ENCODE data around the gene ZNF516. TPM values are rescaled to one million over a fixed set of nuclear protein-coding genes. Genes with fewer than 3 reads are reported as not detected.
A peak's percentile ranks its signal among the peaks of the same experiment; 100 is the strongest.
"Not testable (repeated sequence)": the region's sequence is repeated elsewhere in the genome, so short reads cannot be mapped to it uniquely, and the experiment has no call there.

Gene ZNF516
- total RNA-seq, 1 experiment from 2014 or later, result 17.4 TPM

- H3K9me3 ChIP-seq (replicated peaks), result no peaks in the 10 kb centered on the region
These were observed 15.4 kb downstream of the ZNF516 start for GRCh38 chr18:76479351-76480238.

GRCh38 chr18:76476665-76477561 is 18.1 kb downstream of the ZNF516 start:
- peak in 1 of 2 experiments; percentile 75 for DNase-seq (ENCODE audit: low read depth in 1 of 2, low spot score in 2 of 2)
- Histone ChIP-seq H3K27ac (peak overlapping the region; percentile 75), H3K27me3 (replicated peaks) (no peaks in the 10 kb centered on the region), H3K9me3 (replicated peaks) (no peaks in the 10 kb centered on the region), H3K4me1 (replicated peaks) (peaks cover 38% of the 10 kb centered on the region), H3K4me3 (peak overlapping the region; percentile 30), H3K36me3 (no peaks in the 10 kb centered on the region; the same call in 1 of the 2 replicates)

More at GRCh38 chr18:76479351-76480238, 15.4 kb downstream of the ZNF516 start:
- Histone ChIP-seq H3K4me1 (replicated peaks) (peaks cover 31% of the 10 kb centered on the region), H3K4me3 (no peak overlapping the region), H3K36me3 (no peaks in the 10 kb centered on the region; the same call in 1 of the 2 replicates), H3K27me3 (replicated peaks) (no peaks in the 10 kb centered on the region), H3K27ac (no peak overlapping the region)
- no peak for DNase-seq (ENCODE audit: low read depth in 1 of 2, low spot score in 2 of 2)

GRCh38 chr18:76475450-76476194 is 19.4 kb downstream of the ZNF516 start:
- no peak for DNase-seq (ENCODE audit: low read depth in 1 of 2, low spot score in 2 of 2)
- H3K36me3 ChIP-seq, result no peaks in the 10 kb centered on the region; the same call in 1 of the 2 replicates
- peaks cover 38% of the 10 kb centered on the region for H3K4me1 ChIP-seq (replicated peaks)
- no peaks in the 10 kb centered on the region for H3K27me3 ChIP-seq (replicated peaks)
- H3K4me3 ChIP-seq, result no peak overlapping the region
- peak overlapping the region; percentile 75 for H3K27ac ChIP-seq
- no peaks in the 10 kb centered on the region for H3K9me3 ChIP-seq (replicated peaks)

- peaks cover 40% of the 10 kb centered on the region for H3K4me1 ChIP-seq (replicated peaks)
- H3K9me3 ChIP-seq (replicated peaks), result no peaks in the 10 kb centered on the region
- no peak overlapping the region for H3K4me3 ChIP-seq
- no peaks in the 10 kb centered on the region for H3K36me3 ChIP-seq
- H3K27ac ChIP-seq, result peak overlapping the region; percentile 40; the same call in 1 of the 2 replicates
- no peak for DNase-seq (ENCODE audit: low read depth in 1 of 2, low spot score in 2 of 2)
- H3K27me3 ChIP-seq (replicated peaks), result no peaks in the 10 kb centered on the region
These were observed 20.2 kb downstream of the ZNF516 start for GRCh38 chr18:76474824-76475223.

- DNase-seq (ENCODE audit: low read depth in 1 of 2, low spot score in 2 of 2); H3K36me3 ChIP-seq; H3K27ac ChIP-seq; H3K4me3 ChIP-seq; H3K27me3 ChIP-seq (replicated peaks); H3K9me3 ChIP-seq (replicated peaks): not testable (repeated sequence)
- peaks cover 52% of the 10 kb centered on the region for H3K4me1 ChIP-seq (replicated peaks)
These were observed 21.5 kb downstream of the ZNF516 start for GRCh38 chr18:76473521-76473920.

- H3K4me1 ChIP-seq (replicated peaks), result peaks cover 52% of the 10 kb centered on the region
- no peaks in the 10 kb centered on the region for H3K9me3 ChIP-seq (replicated peaks)
- no peaks in the 10 kb centered on the region for H3K36me3 ChIP-seq
- H3K27ac ChIP-seq, result no peak overlapping the region
- no peak for DNase-seq (ENCODE audit: low read depth in 1 of 2, low spot score in 2 of 2)
- H3K27me3 ChIP-seq (replicated peaks), result no peaks in the 10 kb centered on the region
- no peak overlapping the region for H3K4me3 ChIP-seq
These were observed 22.2 kb downstream of the ZNF516 start for GRCh38 chr18:76472829-76473228.

- no peak overlapping the region for H3K27ac ChIP-seq
- DNase-seq (ENCODE audit: low read depth in 1 of 2, low spot score in 2 of 2), result no peak
- H3K9me3 ChIP-seq (replicated peaks), result no peaks in the 10 kb centered on the region
- no peaks in the 10 kb centered on the region for H3K27me3 ChIP-seq (replicated peaks)
- H3K4me3 ChIP-seq, result no peak overlapping the region
- H3K36me3 ChIP-seq, result no peaks in the 10 kb centered on the region
- H3K4me1 ChIP-seq (replicated peaks), result peaks cover 44% of the 10 kb centered on the region
These were observed 23.4 kb downstream of the ZNF516 start for GRCh38 chr18:76471593-76471992.

GRCh38 chr18:76468345-76469304 is 26.4 kb downstream of the ZNF516 start:
- H3K27ac ChIP-seq, result peak overlapping the region; percentile 45
- H3K4me1 ChIP-seq (replicated peaks), result peaks cover 17% of the 10 kb centered on the region
- peak in 1 of 2 experiments; percentile 83 for DNase-seq (ENCODE audit: low read depth in 1 of 2, low spot score in 2 of 2)
- no peaks in the 10 kb centered on the region for H3K36me3 ChIP-seq
- no peaks in the 10 kb centered on the region for H3K27me3 ChIP-seq (replicated peaks)
- H3K4me3 ChIP-seq, result no peak overlapping the region
- no peaks in the 10 kb centered on the region for H3K9me3 ChIP-seq (replicated peaks)

GRCh38 chr18:76467371-76468190 is 27.5 kb downstream of the ZNF516 start:
- Histone ChIP-seq H3K36me3 (no peaks in the 10 kb centered on the region), H3K27ac (no peak overlapping the region), H3K27me3 (replicated peaks) (no peaks in the 10 kb centered on the region), H3K9me3 (replicated peaks) (no peaks in the 10 kb centered on the region), H3K4me3 (no peak overlapping the region), H3K4me1 (replicated peaks) (peaks cover 17% of the 10 kb centered on the region)
- no peak for DNase-seq (ENCODE audit: low read depth in 1 of 2, low spot score in 2 of 2)

- Histone ChIP-seq H3K36me3 (no peaks in the 10 kb centered on the region), H3K4me3 (no peak overlapping the region), H3K4me1 (replicated peaks) (peaks cover 17% of the 10 kb centered on the region), H3K9me3 (replicated peaks) (no peaks in the 10 kb centered on the region), H3K27me3 (replicated peaks) (no peaks in the 10 kb centered on the region), H3K27ac (no peak overlapping the region)
- DNase-seq (ENCODE audit: low read depth in 1 of 2, low spot score in 2 of 2), result no peak
These were observed 28.5 kb downstream of the ZNF516 start for GRCh38 chr18:76466410-76466991.

- H3K4me1 ChIP-seq (replicated peaks), result peaks cover 17% of the 10 kb centered on the region
- no peak overlapping the region for H3K4me3 ChIP-seq
- no peaks in the 10 kb centered on the region for H3K36me3 ChIP-seq
- no peak for DNase-seq (ENCODE audit: low read depth in 1 of 2, low spot score in 2 of 2)
- no peaks in the 10 kb centered on the region for H3K27me3 ChIP-seq (replicated peaks)
- no peaks in the 10 kb centered on the region for H3K9me3 ChIP-seq (replicated peaks)
- H3K27ac ChIP-seq, result no peak overlapping the region
These were observed 29.2 kb downstream of the ZNF516 start for GRCh38 chr18:76465630-76466409.

All from SJSA1 (cell line).